IPS DF 6.9 (cell line): ENCODE results near the gene SCAMP4.

Experiments
- DNase-seq: peaks from one replicate; pipeline ENCODE4 v3.0.0-alpha.2; 2013; ENCODE audit warnings: low read depth, low spot score
- H3K27ac ChIP-seq: one replicate; pipeline ENCODE4 v1.5.1; 2013; ENCODE audit warnings: low read length, control low read depth
- H3K27me3 ChIP-seq: 2 replicates; pipeline ENCODE4 v1.6.1; 2013; ENCODE audit warnings: mild to moderate bottlenecking, low read length; ENCODE audit not compliant: control insufficient read depth, insufficient read depth
- H3K36me3 ChIP-seq: 2 replicates; pipeline ENCODE4 v1.6.1; 2013; ENCODE audit warnings: low read length; ENCODE audit not compliant: control insufficient read depth, insufficient read depth
- H3K4me1 ChIP-seq: 2 replicates; pipeline ENCODE4 v1.6.1; 2013; ENCODE audit warnings: low read length; ENCODE audit not compliant: control insufficient read depth, insufficient read depth
- H3K4me3 ChIP-seq: 2 replicates; pipeline ENCODE4 v1.5.1; 2013; ENCODE audit warnings: mild to moderate bottlenecking, low read length
- H3K9me3 ChIP-seq: 2 replicates; pipeline ENCODE4 v1.6.1; 2013; ENCODE audit warnings: low read length, inconsistent platforms; ENCODE audit not compliant: control insufficient read depth, insufficient read depth
- whole genome bisulfite sequencing: extraction: QIAGEN DNeasy Blood & Tissue Kit; methylation state at CpG from one replicate; pipeline ENCODE4 v1.1.7; 2013; ENCODE audit warnings: mixed read lengths, missing lambda C conversion rate; ENCODE audit not compliant: insufficient read length, insufficient coverage; 5-methylcytosine and 5-hydroxymethylcytosine counted together

SCAMP4 gene, protein sequence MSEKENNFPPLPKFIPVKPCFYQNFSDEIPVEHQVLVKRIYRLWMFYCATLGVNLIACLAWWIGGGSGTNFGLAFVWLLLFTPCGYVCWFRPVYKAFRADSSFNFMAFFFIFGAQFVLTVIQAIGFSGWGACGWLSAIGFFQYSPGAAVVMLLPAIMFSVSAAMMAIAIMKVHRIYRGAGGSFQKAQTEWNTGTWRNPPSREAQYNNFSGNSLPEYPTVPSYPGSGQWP

GRCh38 chr19:1905110-1905862 is at the start of gene SCAMP4, which contains the start of gene ADAT3:
SCAMP4 (plus strand) TSS chr19:1905399; CDS start chr19:1915020, 9,621 bp downstream.
ADAT3 (plus strand) TSS chr19:1905399; CDS start chr19:1912048, 6,649 bp downstream.
- Histone ChIP-seq H3K4me1 (peaks cover 3% of the 10 kb centered on the region; the same call in 1 of the 2 replicates), H3K27ac (no peak within 1 kb of the TSS), H3K36me3 (peaks cover 6% of the 10 kb centered on the region; the same call in 1 of the 2 replicates), H3K9me3 (no peaks in the 10 kb centered on the region), H3K4me3 (peak within 1 kb of the TSS; percentile 64; the same call in 1 of the 2 replicates), H3K27me3 (no peaks in the 10 kb centered on the region)
- DNase-seq = peak; percentile 95
- no CpG with 5 or more reads among the region's 92 CpGs for WGBS

- H3K36me3 ChIP-seq = no peaks in the 10 kb centered on the region
- DNase-seq = no peak
- no peaks in the 10 kb centered on the region for H3K27me3 ChIP-seq
- no peaks in the 10 kb centered on the region for H3K9me3 ChIP-seq
- H3K4me3 ChIP-seq = no peak overlapping the region
- no CpG with 5 or more reads among the region's 13 CpGs for WGBS
- peaks cover 41% of the 10 kb centered on the region for H3K4me1 ChIP-seq
- no peak overlapping the region for H3K27ac ChIP-seq
Measured at GRCh38 chr19:1855828-1856255, 49.4 kb upstream of the SCAMP4 start.

- no CpG with 5 or more reads among the region's 6 CpGs for WGBS
- Histone ChIP-seq H3K36me3 (no peaks in the 10 kb centered on the region), H3K27ac (no peak overlapping the region), H3K4me1 (peaks cover 42% of the 10 kb centered on the region), H3K9me3 (no peaks in the 10 kb centered on the region), H3K4me3 (peak overlapping the region; percentile 24; the same call in 1 of the 2 replicates), H3K27me3 (no peaks in the 10 kb centered on the region)
- DNase-seq = no peak
Measured at GRCh38 chr19:1856345-1856697, 48.9 kb upstream of the SCAMP4 start.

DNA sequence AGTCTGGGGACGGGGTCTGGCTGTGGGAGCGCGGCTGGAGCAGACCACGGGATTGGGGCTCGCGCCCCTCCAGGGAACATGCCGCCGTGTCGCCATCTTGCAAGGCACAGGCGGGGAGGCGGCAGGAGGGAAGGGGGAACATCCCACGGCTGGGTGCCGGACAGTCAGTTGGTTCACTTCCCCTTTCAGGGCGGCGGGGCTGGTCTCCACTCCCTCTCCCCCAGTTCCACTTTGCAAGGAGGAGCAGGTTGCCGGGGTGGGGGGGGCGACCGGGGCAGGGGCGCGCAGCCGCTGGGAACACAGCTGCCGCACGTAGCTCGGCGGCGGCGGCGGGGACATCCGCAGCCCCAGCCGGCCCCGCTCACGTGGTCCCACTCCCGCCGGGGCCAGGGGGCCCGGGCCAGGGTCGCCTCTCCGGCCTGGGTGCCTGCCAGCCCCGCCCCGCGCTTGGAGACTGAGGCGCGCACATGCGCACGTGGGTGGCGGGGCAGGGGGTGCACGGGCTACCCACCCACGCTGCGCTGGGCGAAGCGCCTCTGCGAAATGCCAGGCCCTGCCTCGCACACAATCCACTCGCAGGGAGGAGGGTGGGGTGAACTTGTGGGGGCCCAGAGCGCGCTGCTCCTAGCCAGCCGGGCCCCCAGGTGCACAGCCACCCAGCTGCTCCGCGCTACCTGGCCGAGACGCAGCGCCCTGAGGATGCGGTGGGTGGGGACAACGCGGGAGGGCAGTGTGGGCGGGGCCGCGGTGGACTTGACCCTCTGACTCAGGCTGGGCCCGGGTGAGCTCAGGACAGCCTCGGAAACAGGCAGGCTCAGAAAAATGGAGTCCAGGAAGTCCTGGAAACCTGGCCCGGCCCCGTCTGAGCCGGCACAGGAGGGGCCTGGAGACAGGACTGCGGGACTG is 48.2 kb upstream of the SCAMP4 start:
- no peaks in the 10 kb centered on the region for H3K36me3 ChIP-seq
- no peaks in the 10 kb centered on the region for H3K27me3 ChIP-seq
- H3K4me3 ChIP-seq = peak overlapping the region; percentile 24; the same call in 1 of the 2 replicates
- no peak for DNase-seq
- no peak overlapping the region for H3K27ac ChIP-seq
- no CpG with 5 or more reads among the region's 73 CpGs for WGBS
- H3K9me3 ChIP-seq = no peaks in the 10 kb centered on the region
- H3K4me1 ChIP-seq = peaks cover 44% of the 10 kb centered on the region

DNA sequence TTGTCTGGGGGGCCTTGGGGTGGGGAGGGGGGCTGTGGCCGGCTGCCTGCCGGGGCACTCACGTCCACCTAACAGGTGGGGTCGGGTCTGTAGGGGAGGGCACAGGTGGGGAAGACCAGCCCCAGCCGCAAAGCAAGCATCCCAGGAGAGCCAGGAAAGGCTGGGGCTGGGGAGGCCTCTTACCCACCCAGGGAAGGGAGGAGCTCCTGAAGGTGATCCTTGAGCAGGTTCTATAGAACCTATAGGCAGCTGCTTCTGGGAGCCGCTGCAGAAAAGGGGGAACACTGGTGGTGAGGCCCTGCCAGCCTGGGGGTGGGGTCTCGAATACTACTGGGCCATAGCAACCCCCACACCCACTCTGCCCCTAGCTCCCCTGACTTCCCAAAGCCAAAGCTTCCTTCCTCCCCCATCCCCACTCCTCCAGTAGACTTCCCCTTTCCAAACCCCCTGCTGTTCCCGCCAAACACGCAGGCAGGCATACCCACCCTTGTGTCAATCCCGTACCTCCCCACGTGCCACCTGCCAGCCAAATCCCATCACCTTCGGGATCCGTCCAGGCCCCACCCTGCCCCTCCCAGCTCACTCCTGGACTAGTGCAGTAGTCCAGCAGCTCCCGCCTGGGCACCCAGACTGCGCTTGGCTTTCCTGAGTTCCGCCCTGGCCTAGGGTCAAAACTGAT is 47.4 kb upstream of the SCAMP4 start:
- no peak overlapping the region for H3K27ac ChIP-seq
- WGBS = no CpG with 5 or more reads among the region's 16 CpGs
- no peaks in the 10 kb centered on the region for H3K27me3 ChIP-seq
- no peaks in the 10 kb centered on the region for H3K9me3 ChIP-seq
- H3K4me3 ChIP-seq = no peak overlapping the region; the same call in 1 of the 2 replicates
- H3K4me1 ChIP-seq = peaks cover 42% of the 10 kb centered on the region
- H3K36me3 ChIP-seq = no peaks in the 10 kb centered on the region; the same call in 1 of the 2 replicates
- no peak for DNase-seq

DNA sequence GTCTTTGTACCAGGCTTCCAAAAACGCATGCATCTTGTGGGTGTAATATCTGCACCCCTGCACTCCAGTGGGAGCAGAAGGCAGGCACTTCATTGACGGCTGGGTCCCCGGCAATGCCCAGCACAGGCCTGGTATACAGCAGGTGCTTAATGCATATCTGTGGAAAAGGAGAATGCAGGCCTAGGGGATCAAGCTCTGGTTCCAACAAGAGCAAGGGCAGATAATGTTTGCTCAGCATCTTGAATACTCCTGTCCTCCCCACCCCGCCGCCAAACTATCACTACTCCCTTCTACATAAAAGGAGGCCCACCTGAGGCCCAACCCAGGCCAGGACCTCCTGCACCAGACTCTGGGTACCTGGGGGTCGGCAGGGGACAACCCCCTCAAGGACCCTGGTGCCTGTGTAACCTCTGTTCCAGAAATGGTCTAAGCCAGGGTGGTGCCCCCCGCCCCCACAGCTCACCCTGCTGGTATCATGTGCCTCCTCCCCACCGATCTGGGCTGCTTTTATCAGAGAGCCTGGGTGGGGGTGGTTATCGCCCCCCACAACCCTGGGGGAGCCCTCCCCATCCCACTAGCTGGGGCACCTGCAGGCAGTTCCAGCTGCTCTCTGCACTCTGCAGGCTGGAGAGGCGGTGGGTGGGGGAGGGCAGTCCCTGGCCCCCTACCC is 46.7 kb upstream of the SCAMP4 start:
- Histone ChIP-seq H3K4me3 (no peak overlapping the region), H3K27ac (no peak overlapping the region), H3K36me3 (no peaks in the 10 kb centered on the region; the same call in 1 of the 2 replicates), H3K9me3 (no peaks in the 10 kb centered on the region), H3K27me3 (no peaks in the 10 kb centered on the region), H3K4me1 (peaks cover 42% of the 10 kb centered on the region)
- WGBS = no CpG with 5 or more reads among the region's 10 CpGs
- DNase-seq = no peak

DNA sequence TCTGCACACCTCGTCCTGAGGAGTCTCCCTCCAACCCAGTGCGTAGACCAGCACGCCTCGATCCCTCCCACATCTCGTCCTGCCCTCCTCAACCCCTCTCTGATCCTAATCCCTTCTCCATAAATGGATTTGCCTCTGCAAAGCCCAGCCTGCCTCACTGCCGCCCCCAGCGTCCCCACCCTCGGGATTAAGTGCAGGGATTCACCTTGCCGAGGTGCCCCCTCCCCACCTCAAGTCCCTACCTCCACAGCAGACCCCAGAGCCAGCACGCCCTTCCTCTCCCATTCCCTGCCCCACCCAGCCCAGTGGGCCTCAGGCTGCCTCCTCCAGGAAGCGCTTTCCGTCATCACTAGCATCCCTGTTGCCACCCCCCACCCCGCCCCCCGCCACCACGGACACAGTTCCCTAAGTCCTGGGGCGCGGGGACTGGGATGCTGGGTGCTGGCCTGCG is 45.8 kb upstream of the SCAMP4 start:
- H3K27ac ChIP-seq = no peak overlapping the region
- H3K4me1 ChIP-seq = peaks cover 39% of the 10 kb centered on the region
- no peaks in the 10 kb centered on the region for H3K27me3 ChIP-seq
- no peaks in the 10 kb centered on the region; the same call in 1 of the 2 replicates for H3K36me3 ChIP-seq
- H3K4me3 ChIP-seq = no peak overlapping the region
- no peaks in the 10 kb centered on the region for H3K9me3 ChIP-seq
- DNase-seq = no peak
- no CpG with 5 or more reads among the region's 18 CpGs for WGBS

- Histone ChIP-seq H3K27ac (no peak overlapping the region), H3K36me3 (no peaks in the 10 kb centered on the region; the same call in 1 of the 2 replicates), H3K4me3 (no peak overlapping the region), H3K9me3 (no peaks in the 10 kb centered on the region), H3K4me1 (peaks cover 36% of the 10 kb centered on the region), H3K27me3 (no peaks in the 10 kb centered on the region)
- no CpG with 5 or more reads among the region's 32 CpGs for WGBS
- DNase-seq = no peak
Measured at GRCh38 chr19:1860042-1860775, 45.0 kb upstream of the SCAMP4 start.
